Measurements from ENCODE around the gene COQ10A.
A peak's percentile ranks its signal among the peaks of the same experiment; 100 is the strongest.

COQ10A gene

DNA sequence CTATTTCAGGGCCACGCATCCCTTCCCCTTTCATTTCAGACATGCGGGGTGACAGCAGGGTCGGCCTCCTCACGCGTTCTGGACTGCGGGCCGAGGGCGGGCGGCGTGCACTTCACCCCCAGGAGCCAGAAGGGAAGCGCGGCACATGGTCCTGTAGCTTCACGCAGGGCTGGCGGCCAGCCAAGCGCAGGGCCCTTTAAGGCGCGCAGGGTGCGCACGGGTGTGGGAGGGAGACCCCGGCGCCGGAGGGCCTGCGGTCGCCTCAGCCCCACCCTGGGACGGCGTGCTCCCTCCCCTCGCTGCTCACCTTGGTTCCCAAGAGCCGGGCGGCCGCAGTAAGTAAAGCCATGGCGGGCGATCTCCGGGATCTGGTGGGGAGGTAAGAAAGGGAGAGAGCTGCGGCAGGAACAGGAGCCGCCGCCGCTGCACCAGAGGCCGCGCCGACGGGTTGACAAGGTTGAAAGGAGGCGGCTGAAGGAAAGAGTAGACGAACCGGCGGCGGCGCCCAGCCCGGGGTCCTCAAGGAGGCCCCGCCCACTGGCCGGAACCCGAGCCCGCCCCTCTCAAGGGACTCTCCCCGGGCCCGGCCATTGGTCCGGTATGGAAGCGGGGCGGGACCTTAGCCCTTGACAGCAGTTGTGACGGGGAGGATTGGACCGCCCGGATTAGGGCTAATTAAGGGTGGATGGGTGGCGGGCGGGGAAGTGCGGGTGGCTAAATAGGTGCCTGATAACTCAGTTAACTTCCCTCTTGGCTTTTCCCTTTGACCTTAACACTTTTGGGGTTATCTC, 33.3 kb downstream of the COQ10A start, which contains the start of gene CS:
TSS of gene CS (minus strand) at position 478 of the 791 bp plus-strand sequence. CDS start at position 349, 129 bp downstream.
- Histone ChIP-seq H3K27me3 (ENCODE audit: insufficient read depth, poor library complexity, severe bottlenecking) (no peaks in the 10 kb centered on the region), H3K27ac (ENCODE audit: poor library complexity, severe bottlenecking) (peak within 1 kb of the TSS; percentile 71), H3K4me3 (ENCODE audit: severe bottlenecking) (peak within 1 kb of the TSS; percentile 98), H3K36me3 (ENCODE audit: low read depth) (peaks cover 41% of the 10 kb centered on the region), H3K4me1 (ENCODE audit: insufficient read depth, poor library complexity, severe bottlenecking) (peaks cover 10% of the 10 kb centered on the region), H3K9me3 (ENCODE audit: severe bottlenecking) (no peaks in the 10 kb centered on the region)
- DNase-seq (ENCODE audit: low spot score) (peak; percentile 99), ATAC-seq (ENCODE audit: low read depth) (peak; percentile 96)
- TF ChIP-seq, protein P1, sequence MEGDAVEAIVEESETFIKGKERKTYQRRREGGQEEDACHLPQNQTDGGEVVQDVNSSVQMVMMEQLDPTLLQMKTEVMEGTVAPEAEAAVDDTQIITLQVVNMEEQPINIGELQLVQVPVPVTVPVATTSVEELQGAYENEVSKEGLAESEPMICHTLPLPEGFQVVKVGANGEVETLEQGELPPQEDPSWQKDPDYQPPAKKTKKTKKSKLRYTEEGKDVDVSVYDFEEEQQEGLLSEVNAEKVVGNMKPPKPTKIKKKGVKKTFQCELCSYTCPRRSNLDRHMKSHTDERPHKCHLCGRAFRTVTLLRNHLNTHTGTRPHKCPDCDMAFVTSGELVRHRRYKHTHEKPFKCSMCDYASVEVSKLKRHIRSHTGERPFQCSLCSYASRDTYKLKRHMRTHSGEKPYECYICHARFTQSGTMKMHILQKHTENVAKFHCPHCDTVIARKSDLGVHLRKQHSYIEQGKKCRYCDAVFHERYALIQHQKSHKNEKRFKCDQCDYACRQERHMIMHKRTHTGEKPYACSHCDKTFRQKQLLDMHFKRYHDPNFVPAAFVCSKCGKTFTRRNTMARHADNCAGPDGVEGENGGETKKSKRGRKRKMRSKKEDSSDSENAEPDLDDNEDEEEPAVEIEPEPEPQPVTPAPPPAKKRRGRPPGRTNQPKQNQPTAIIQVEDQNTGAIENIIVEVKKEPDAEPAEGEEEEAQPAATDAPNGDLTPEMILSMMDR (IDR thresholded peaks at IDR 0.05; ENCODE audit: poor library complexity, severe bottlenecking), result no peak

DNA sequence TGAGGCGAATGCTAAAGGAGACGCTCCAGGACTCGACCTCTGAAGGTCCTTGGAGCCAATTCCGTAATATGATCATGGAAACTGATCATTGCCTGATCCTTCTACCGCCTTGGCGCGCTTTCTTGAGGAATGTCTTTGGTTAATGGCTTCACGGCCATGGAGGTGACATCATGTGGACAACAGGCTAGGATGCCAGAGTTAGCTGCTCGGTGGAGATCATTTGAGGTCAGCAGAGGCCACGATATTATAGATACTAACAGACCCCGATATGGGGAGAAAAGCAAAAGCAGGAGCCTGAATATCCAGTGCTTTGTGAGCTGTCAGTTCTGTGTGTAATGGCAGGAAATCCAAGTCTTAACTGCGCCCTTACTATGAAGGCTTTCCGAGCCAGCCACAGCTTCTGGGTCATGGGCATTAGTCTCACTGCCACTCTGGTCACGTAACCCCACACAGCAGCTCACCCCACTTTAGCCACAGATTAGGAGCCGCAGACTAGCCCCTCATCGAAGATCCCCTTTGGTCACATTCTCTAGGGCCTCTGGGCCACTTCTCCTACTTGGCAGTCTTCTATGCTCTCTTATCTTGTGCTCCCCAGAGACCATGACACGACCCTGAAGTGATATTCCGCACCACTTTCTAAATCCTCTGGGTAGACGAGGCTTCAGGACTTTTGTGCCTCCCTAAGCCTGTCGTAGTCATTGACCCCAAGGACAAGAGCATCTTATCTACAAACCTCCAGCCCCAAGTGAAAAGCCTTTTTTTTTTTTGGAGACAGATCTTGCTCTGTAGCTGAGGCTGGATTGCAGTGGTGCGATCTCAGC, 34.1 kb downstream of the COQ10A start:
- ATAC-seq (ENCODE audit: low read depth) (peak; percentile 4; the same call in 2 of the 3 replicates), DNase-seq (ENCODE audit: low spot score) (no peak)
- Histone ChIP-seq H3K27me3 (ENCODE audit: insufficient read depth, poor library complexity, severe bottlenecking) (no peaks in the 10 kb centered on the region), H3K9me3 (ENCODE audit: severe bottlenecking) (no peaks in the 10 kb centered on the region), H3K4me1 (ENCODE audit: insufficient read depth, poor library complexity, severe bottlenecking) (peaks cover 10% of the 10 kb centered on the region), H3K4me3 (ENCODE audit: severe bottlenecking) (peak overlapping the region; percentile 98), H3K27ac (ENCODE audit: poor library complexity, severe bottlenecking) (peak overlapping the region; percentile 71), H3K36me3 (ENCODE audit: low read depth) (peaks cover 40% of the 10 kb centered on the region)
- TF ChIP-seq, protein P1 (IDR thresholded peaks at IDR 0.05; ENCODE audit: poor library complexity, severe bottlenecking), result no peak

DNA sequence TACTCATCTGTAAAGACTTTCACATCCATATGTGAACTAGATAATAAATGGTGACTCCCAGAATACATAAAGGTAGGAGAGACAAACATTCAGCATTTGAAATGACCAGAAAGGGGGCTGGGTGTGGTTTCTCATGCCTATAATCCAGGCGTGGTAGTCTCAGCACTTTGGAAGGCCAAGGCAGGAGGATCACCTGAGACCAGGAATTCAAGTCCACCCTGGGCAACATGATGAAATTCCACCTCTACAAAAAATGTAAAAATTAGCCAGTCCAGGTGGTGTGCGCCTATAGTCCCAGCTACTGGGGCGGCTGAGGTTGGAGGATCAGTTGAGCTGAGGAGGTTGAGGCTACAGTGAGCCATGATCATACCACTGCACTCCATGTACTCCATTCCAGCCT, 37.5 kb downstream of the COQ10A start:
- DNase-seq (ENCODE audit: low spot score) (no peak), ATAC-seq (ENCODE audit: low read depth) (no peak)
- Histone ChIP-seq H3K36me3 (ENCODE audit: low read depth) (peaks cover 36% of the 10 kb centered on the region), H3K27ac (ENCODE audit: poor library complexity, severe bottlenecking) (no peak overlapping the region), H3K9me3 (ENCODE audit: severe bottlenecking) (no peaks in the 10 kb centered on the region), H3K4me3 (ENCODE audit: severe bottlenecking) (no peak overlapping the region), H3K27me3 (ENCODE audit: insufficient read depth, poor library complexity, severe bottlenecking) (no peaks in the 10 kb centered on the region), H3K4me1 (ENCODE audit: insufficient read depth, poor library complexity, severe bottlenecking) (peaks cover 4% of the 10 kb centered on the region)
- TF ChIP-seq, protein P1 (IDR thresholded peaks at IDR 0.05; ENCODE audit: poor library complexity, severe bottlenecking), result no peak

DNA sequence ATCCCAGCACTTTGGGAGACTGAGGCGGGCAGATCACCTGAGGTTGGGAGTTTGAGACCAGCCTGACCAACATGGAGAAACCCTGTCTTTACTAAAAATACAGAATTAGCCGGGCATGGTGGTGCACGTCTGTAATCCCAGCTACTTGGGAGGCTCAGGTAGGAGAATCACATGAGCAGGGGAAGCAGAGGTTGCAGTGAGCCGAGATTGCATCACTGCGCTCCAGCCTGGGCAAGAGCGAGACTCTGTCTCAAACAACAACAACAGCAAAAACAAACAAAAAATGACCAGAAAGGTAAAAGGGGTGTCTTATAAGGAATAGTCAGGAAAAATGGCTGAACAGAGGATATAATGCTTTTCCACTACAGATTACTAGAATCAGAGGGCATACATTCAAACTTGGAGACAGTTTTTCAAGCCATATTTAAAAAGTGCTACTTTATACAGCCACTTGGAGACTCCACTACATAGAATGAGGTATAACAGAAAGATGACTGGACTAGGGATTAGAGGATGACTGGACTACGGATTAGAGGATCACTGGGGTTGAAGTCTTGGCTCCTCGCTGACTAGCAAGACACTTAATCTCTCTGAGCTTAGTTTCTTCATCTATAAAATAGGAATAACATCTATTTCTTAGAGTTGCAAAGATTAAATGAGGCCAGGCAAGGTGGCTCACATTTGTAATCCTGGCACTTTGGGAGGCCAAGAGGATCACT, 38.3 kb downstream of the COQ10A start:
- H3K27ac ChIP-seq (ENCODE audit: poor library complexity, severe bottlenecking), result no peak overlapping the region
- H3K36me3 ChIP-seq (ENCODE audit: low read depth), result peaks cover 41% of the 10 kb centered on the region
- no peak for DNase-seq (ENCODE audit: low spot score)

More for the DNA sequence above, 38.3 kb downstream of the COQ10A start:
- Histone ChIP-seq H3K9me3 (ENCODE audit: severe bottlenecking) (no peaks in the 10 kb centered on the region), H3K27me3 (ENCODE audit: insufficient read depth, poor library complexity, severe bottlenecking) (no peaks in the 10 kb centered on the region), H3K4me3 (ENCODE audit: severe bottlenecking) (no peak overlapping the region), H3K4me1 (ENCODE audit: insufficient read depth, poor library complexity, severe bottlenecking) (peaks cover 4% of the 10 kb centered on the region)
- no peak for ATAC-seq (ENCODE audit: low read depth)
- TF ChIP-seq, protein P1 (IDR thresholded peaks at IDR 0.05; ENCODE audit: poor library complexity, severe bottlenecking), result no peak

All from RWPE2 (cell line).